D721Med (cell line): ENCODE data around the gene PKM.

ENCODE experiments used
- DNase-seq: peaks from one replicate; pipeline ENCODE4 v3.0.0; 2011; ENCODE audit warnings: low spot score; ENCODE audit not compliant: insufficient read length
- FAIRE-seq: peaks from 2 replicates; lab custom pipeline; 2011; peaks lifted over from hg19 to GRCh38; lab: Jason Lieb, UNC
- TF ChIP-seq, protein P1 (sequence below): IDR thresholded peaks from 2 replicates; pipeline ENCODE4 v1.5.1; 2012; ENCODE audit warnings: mild to moderate bottlenecking, control low read depth; ENCODE audit not compliant: insufficient read depth; ENCODE audit errors: missing control alignments

The PKM gene

DNA sequence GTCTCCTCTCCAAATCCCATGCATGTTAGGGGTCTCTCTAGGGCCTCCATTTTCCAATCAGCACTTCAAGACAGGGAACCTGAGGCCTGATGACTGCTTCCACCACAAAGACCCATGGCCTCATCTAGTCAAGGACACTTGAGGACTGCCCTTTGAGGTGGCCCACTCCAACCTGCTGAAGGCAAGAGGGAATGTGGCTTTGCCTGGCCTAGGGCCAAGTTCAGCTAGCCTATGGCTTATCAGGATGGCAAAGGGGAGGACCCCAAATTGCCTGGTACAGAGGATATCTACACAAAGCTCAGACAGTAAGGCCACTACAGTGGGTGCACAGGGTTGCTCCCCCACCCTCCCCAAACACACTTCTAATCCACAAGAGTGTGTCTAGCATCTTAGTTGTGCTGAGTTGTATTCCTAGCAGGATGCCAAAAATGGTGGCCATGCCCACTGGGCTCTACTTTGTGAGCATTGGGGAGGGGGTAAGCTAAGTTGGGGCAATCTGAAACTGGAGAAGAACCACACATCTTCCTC is 23.4 kb downstream of the PKM start:
- TF ChIP-seq, protein P1, sequence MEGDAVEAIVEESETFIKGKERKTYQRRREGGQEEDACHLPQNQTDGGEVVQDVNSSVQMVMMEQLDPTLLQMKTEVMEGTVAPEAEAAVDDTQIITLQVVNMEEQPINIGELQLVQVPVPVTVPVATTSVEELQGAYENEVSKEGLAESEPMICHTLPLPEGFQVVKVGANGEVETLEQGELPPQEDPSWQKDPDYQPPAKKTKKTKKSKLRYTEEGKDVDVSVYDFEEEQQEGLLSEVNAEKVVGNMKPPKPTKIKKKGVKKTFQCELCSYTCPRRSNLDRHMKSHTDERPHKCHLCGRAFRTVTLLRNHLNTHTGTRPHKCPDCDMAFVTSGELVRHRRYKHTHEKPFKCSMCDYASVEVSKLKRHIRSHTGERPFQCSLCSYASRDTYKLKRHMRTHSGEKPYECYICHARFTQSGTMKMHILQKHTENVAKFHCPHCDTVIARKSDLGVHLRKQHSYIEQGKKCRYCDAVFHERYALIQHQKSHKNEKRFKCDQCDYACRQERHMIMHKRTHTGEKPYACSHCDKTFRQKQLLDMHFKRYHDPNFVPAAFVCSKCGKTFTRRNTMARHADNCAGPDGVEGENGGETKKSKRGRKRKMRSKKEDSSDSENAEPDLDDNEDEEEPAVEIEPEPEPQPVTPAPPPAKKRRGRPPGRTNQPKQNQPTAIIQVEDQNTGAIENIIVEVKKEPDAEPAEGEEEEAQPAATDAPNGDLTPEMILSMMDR, result no peak
- FAIRE-seq, result no peak
- no peak for DNase-seq

DNA sequence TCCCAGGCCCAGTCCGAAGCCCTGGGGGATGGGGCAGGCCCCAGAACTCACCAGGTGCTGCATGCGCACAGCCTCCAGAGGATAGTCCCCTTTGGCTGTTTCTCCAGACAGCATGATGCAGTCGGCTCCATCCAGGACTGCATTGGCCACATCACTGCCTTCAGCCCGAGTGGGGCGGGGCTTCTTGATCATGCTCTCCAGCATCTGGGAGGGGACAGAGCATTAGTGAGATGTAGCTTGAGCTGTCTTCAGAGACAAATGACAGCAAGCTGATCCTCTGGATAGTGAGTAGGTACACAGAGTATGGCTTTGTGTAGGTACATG is 24.4 kb downstream of the PKM start:
- FAIRE-seq (no peak), DNase-seq (no peak)

DNA sequence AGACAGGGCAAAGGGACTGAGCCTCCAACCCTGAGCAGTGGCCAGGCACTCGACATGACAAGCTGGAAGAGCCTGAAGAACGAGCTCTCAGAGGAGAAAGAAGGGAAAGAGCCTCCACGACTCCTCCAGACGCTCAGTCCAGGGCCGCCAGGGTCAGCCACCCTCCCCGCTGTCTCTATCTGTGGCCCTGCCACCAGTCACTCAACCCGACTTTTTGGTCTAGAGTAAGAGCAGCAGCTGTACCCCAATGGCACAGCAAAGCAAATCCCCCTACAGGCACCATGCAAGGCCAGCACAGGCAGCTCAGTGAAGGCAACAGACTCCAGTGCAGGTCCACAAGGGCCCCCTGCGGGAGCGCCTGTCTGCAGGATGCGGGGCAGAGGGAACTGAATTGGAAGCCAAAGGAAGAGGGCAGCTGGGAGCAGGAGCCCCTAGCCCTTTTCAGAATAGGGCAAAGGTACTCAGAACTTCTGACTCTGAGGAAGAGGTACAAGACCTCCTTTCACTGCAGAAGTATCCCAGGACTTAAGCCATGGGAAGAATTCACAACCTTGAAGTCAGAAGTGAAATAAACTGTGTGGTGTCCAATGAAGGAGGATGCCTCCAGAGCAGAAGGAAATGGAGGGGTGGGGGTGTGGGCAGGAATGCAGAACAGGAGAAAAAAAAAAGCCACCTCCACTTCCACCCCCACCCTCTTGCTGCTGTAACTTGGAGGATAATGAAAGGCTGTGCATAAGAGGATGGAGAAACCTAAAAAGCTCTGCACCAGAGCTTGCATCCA is 24.9 kb downstream of the PKM start:
- FAIRE-seq (no peak), DNase-seq (no peak)
- TF ChIP-seq, protein P1, result no peak

More for the DNA sequence above, 24.4 kb downstream of the PKM start:
- TF ChIP-seq, protein P1, result no peak

DNA sequence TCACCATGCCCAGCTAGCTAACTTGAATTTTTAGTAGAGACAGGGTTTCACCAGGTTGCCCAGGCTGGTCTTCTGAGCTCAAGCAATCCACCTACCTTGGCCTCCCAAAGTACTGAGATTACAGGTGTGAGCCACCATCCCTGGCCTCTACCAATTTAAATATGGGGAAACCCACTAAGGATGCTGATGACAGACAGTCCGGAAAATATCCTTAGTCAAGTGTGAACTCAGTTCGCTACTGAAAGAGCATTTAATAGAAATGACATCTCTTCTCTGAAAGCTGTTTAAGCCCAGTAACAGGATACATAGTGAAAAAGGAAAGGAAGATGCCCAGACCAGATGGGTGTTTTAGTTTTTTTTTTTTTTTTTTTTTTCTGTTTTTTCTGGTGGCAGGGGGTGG is 25.7 kb downstream of the PKM start:
- TF ChIP-seq, protein P1, result no peak
- DNase-seq, result no peak
- FAIRE-seq, result no peak

DNA sequence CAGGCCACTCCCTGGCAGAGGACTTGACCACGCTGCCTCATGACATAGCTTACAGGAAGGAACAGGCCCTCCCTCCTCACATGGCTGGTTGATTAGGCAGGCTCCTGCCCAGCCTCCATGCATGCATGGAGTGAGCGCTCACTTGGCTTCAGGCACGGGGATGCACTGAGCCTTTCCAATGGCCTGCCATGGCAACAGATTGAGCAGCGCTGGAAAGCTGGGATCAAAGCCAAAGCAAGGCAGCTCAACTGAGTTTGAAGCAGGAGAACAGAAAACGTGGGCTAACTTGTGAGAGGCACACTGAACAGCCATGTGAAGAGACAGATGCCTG is 27.5 kb downstream of the PKM start:
- FAIRE-seq (no peak), DNase-seq (no peak)
- TF ChIP-seq, protein P1, result no peak

DNA sequence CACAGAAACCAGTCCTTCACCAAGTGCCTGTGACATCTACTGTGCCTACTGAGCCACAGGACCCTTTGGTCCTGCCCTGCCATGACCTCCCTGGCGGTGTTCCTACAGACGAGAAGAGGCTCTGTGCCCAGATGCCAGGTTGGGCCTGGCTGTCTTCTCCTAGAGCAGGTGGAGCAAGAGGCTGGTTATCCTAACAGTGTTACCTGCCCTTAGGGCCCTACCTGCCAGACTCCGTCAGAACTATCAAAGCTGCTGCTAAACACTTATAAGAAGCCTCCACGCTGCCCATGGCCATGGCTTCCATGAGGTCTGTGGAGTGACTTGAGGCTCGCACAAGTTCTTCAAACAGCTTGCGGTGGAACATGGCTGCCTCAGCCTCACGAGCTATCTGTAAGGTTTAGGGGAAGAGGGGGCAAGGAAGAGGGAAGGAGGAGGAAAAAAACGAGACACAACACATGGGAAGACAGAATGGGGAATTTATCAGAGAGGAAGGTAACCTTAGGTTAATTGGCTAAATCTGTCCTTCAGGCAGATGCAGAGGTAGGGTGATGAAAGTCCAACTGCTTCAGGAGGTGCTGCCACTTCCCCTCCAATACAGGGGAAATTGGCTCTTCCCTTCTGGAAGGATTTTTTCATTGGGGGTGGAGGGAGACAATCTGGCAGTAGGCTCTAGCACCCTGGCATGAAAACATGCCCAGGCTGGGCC is 28.0 kb downstream of the PKM start:
- TF ChIP-seq, protein P1, result no peak
- FAIRE-seq, result no peak
- no peak for DNase-seq

DNA sequence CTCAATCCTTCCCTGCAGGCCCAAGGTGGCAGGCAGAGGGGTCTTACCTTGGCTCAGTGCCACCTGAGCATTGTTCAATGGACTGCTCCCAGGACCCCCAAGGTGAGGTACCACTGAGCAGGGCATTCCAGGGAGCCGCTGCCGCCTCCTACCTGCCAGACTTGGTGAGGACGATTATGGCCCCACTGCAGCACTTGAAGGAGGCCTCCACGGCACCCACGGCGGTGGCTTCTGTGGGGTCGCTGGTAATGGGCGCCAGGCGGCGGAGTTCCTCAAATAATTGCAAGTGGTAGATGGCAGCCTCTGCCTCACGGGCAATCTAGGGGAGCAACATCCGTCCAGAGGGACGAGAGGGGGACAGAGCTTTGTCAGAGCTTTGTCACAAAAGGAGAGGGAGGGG is 28.7 kb downstream of the PKM start:
- TF ChIP-seq, protein P1, result no peak
- FAIRE-seq, result no peak
- DNase-seq, result no peak
